DOHH2 (cell line): ENCODE data around the gene SLC35A2.

Experiments
- H3F3A ChIP-seq: fragments of 200-600 bp; sonication (generic), shearing (Covaris generic); 2 replicates; pipeline ENCODE4 v1.6.0; 2016; ENCODE audit warnings: antibody characterized with exemption, mild to moderate bottlenecking; ENCODE audit not compliant: control insufficient read depth, insufficient read depth
- H3K27ac ChIP-seq: fragments of 200-600 bp; sonication (generic); 2 replicates; pipeline ENCODE4 v1.5.1; 2014; ENCODE audit warnings: low read depth, mild to moderate bottlenecking, low read length, moderate library complexity
- H3K27me3 ChIP-seq: fragments of 200-600 bp; sonication (generic); 2 replicates; pipeline ENCODE4 v1.6.1; 2014; ENCODE audit warnings: mild to moderate bottlenecking, low read length, mixed read lengths; ENCODE audit not compliant: control insufficient read depth
- H3K36me3 ChIP-seq: fragments of 200-600 bp; sonication (generic); 2 replicates; pipeline ENCODE4 v1.6.1; 2014; ENCODE audit warnings: mild to moderate bottlenecking, low read length, moderate library complexity, mixed read lengths; ENCODE audit not compliant: control insufficient read depth
- H3K4me1 ChIP-seq: fragments of 200-600 bp; sonication (generic); 2 replicates; pipeline ENCODE4 v1.6.1; 2014; ENCODE audit warnings: mild to moderate bottlenecking, low read length, mixed read lengths; ENCODE audit not compliant: control insufficient read depth
- H3K4me2 ChIP-seq: fragments of 200-600 bp; sonication (generic); 2 replicates; pipeline ENCODE4 v1.6.0; 2014; ENCODE audit warnings: mild to moderate bottlenecking, low read length, moderate library complexity
- H3K4me3 ChIP-seq: fragments of 200-600 bp; sonication (generic); 2 replicates; pipeline ENCODE4 v1.5.1; 2014; ENCODE audit warnings: mild to moderate bottlenecking, low read length, mixed read lengths
- H3K79me2 ChIP-seq: fragments of 200-600 bp; sonication (generic); 2 replicates; pipeline ENCODE4 v1.6.1; 2014; ENCODE audit warnings: mild to moderate bottlenecking, low read length, mixed read lengths; ENCODE audit not compliant: control insufficient read depth
- H3K9me2 ChIP-seq: fragments of 200-600 bp; sonication (generic); replicated peaks from 2 replicates; pipeline ENCODE4 v1.6.1; 2014; ENCODE audit warnings: mild to moderate bottlenecking, low read length, mixed read lengths; ENCODE audit not compliant: control insufficient read depth
- H3K9me3 ChIP-seq: fragments of 200-600 bp; sonication (generic); 2 replicates; pipeline ENCODE4 v1.6.1; 2014; ENCODE audit warnings: antibody characterized with exemption, low read length, mixed read lengths; ENCODE audit not compliant: control insufficient read depth, insufficient read depth
- H4K20me1 ChIP-seq: fragments of 200-600 bp; sonication (generic); 2 replicates; pipeline ENCODE4 v1.6.0; 2014; ENCODE audit warnings: low read depth, mild to moderate bottlenecking, antibody characterized with exemption, low read length, moderate library complexity; ENCODE audit not compliant: control insufficient read depth, insufficient read depth
- CTCF ChIP-seq: fragments of 200-600 bp; sonication (generic); IDR thresholded peaks from one replicate; pipeline ENCODE4 v1.5.1; 2014; ENCODE audit warnings: antibody characterized with exemption, mild to moderate bottlenecking, low read depth, low read length; ENCODE audit not compliant: poor library complexity, severe bottlenecking
- EZH2phosphoT487 ChIP-seq: fragments of 200-600 bp; sonication (generic); IDR thresholded peaks from 2 replicates; pipeline ENCODE4 v1.6.1; 2017; ENCODE audit warnings: borderline replicate concordance, mild to moderate bottlenecking, antibody characterized with exemption, low read length, moderate library complexity, mixed read lengths

The SLC35A2 gene

DNA sequence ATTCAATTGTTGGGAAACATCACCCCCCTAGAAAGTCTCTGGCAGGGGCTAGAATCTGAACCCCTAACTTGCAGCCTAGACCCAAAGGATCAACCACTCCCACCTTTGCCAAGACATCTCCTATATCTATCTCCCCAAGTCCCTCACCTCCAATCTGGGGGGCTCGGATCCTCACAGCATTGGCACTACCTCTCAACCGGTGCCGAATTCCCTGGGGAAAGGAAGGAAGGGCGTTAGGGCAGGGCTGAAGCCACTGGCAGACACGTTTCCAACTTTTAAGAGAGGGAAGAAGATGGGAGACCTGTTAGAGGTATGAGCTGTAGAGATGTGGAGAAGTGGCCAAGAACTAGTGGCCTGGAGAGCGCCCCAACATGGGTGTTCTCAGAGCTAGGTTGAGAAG lies 16.6 kb downstream of the SLC35A2 start:
- Histone ChIP-seq H4K20me1 (0 out of 2 replicates have a peak, but pooled peaks cover 3% of the 10 kb centered on the region), H3K9me3 (no peaks in the 10 kb centered on the region), H3F3A (no peaks in the 10 kb centered on the region), H3K4me3 (no peak overlapping the region), H3K27ac (no peak overlapping the region), H3K27me3 (no peaks in the 10 kb centered on the region), H3K4me1 (peaks cover 28% of the 10 kb centered on the region), H3K36me3 (peaks cover 8% of the 10 kb centered on the region), H3K79me2 (peaks cover 42% of the 10 kb centered on the region), H3K9me2 (no peaks in the 10 kb centered on the region), H3K4me2 (no peak overlapping the region)
- TF ChIP-seq CTCF (no peak), EZH2phosphoT487 (no peak)

DNA sequence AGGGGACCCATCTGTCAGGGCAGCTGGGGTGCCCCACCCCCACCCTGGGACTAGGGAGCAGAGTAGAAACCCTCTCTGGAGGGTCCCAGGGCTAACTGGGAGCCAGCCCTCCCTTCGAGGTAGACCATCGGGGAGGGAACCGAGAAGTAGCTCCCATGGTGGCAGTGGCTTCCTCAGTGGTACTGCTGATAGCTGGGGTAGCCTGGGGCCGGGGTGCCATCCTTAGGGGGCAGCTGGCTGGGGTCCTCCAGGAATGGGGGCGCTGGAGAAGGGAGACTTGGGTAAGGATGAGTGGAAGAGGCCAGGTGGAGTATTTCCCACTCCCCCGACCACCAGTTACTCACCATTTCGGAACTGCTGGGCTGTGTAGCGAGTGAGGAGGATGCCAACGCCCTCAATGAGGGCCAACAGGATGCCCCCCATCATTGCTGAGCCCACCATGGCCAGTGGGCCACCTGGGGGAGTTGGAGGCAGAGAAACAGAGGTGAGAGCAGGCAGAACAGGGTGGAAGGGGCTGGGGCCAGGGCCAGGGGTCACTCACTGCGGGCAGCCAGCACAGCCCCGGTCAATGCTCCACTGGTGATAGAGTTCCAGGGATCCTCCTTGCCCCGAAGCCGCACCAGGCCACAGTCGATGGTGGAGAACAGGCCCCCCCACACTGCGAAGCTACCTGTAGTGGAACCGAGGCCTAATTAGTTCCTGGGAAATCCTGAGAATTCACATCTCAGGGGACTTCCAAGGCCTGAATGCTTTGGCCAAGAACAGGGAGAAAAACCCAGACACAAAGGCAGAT lies 17.7 kb downstream of the SLC35A2 start:
- Histone ChIP-seq H3K27ac (no peak overlapping the region), H3K27me3 (no peaks in the 10 kb centered on the region), H3K9me2 (no peaks in the 10 kb centered on the region), H3K36me3 (peaks cover 2% of the 10 kb centered on the region; the same call in 1 of the 2 replicates), H3K4me1 (peaks cover 20% of the 10 kb centered on the region), H3K4me3 (no peak overlapping the region), H3F3A (no peaks in the 10 kb centered on the region), H4K20me1 (0 out of 2 replicates have a peak, but pooled peaks cover 3% of the 10 kb centered on the region), H3K4me2 (no peak overlapping the region), H3K9me3 (no peaks in the 10 kb centered on the region), H3K79me2 (peaks cover 31% of the 10 kb centered on the region)
- TF ChIP-seq CTCF, result no peak
- no peak for TF ChIP-seq EZH2phosphoT487

- Histone ChIP-seq H3K27ac (no peak overlapping the region), H3K79me2 (peaks cover 25% of the 10 kb centered on the region), H3K4me2 (no peak overlapping the region), H4K20me1 (0 out of 2 replicates have a peak, but pooled peaks cover 3% of the 10 kb centered on the region), H3K9me3 (no peaks in the 10 kb centered on the region), H3K27me3 (no peaks in the 10 kb centered on the region), H3K4me1 (peaks cover 20% of the 10 kb centered on the region), H3K36me3 (peaks cover 2% of the 10 kb centered on the region; the same call in 1 of the 2 replicates), H3F3A (no peaks in the 10 kb centered on the region), H3K4me3 (no peak overlapping the region), H3K9me2 (no peaks in the 10 kb centered on the region)
- TF ChIP-seq CTCF, result no peak
- TF ChIP-seq EZH2phosphoT487, result no peak
Observed at GRCh38 chrX:48892896-48893295, 18.6 kb downstream of the SLC35A2 start.
